Measurements from ENCODE around the gene SEC11A.
"Not testable (repeated sequence)": the region's sequence is repeated elsewhere in the genome, so short reads cannot be mapped to it uniquely, and the experiment has no call there.

The SEC11A gene

DNA sequence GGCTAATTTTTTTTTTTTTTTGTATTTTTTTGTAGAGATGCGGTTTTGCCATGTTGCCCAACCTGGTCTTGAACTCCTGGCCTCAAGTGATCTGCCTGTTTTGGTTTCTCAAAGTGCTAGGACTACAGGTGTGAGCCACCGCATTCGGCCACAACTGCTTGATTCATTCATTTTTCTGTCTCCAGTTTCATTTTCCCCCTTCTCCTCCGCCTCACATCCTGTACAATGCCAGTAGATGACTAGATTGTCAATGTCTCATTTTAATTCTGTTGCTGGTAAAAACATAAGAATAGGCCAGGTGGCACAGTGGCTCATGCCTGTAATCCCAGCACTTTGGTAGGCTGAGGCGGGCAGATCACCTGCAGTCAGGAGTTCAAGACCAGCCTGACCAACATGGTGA, 20.4 kb upstream of the SEC11A start:
- peak; percentile 97 for DNase-seq
- H3K27me3 ChIP-seq (replicated peaks; ENCODE audit: insufficient read depth, low read length): no peaks in the 10 kb centered on the region
- H2AFZ ChIP-seq (ENCODE audit: low read length): no peak overlapping the region
- no peaks in the 10 kb centered on the region for H3K79me2 ChIP-seq (ENCODE audit: low read length)
- no peaks in the 10 kb centered on the region for H3K36me3 ChIP-seq (replicated peaks; ENCODE audit: insufficient read depth, low read length)
- peak overlapping the region; percentile 65; the same call in 1 of the 2 replicates for H3K9ac ChIP-seq (ENCODE audit: low read length)
- no peak overlapping the region for H3K4me3 ChIP-seq (ENCODE audit: low read length)
- H3K9me2 ChIP-seq (replicated peaks; ENCODE audit: insufficient read depth, low read length): no peaks in the 10 kb centered on the region
- peaks cover 45% of the 10 kb centered on the region for H3F3A ChIP-seq (ENCODE audit: insufficient read depth, low read length)
- H4K20me1 ChIP-seq (ENCODE audit: insufficient read depth, low read length): no peaks in the 10 kb centered on the region
- TF ChIP-seq, protein P1, sequence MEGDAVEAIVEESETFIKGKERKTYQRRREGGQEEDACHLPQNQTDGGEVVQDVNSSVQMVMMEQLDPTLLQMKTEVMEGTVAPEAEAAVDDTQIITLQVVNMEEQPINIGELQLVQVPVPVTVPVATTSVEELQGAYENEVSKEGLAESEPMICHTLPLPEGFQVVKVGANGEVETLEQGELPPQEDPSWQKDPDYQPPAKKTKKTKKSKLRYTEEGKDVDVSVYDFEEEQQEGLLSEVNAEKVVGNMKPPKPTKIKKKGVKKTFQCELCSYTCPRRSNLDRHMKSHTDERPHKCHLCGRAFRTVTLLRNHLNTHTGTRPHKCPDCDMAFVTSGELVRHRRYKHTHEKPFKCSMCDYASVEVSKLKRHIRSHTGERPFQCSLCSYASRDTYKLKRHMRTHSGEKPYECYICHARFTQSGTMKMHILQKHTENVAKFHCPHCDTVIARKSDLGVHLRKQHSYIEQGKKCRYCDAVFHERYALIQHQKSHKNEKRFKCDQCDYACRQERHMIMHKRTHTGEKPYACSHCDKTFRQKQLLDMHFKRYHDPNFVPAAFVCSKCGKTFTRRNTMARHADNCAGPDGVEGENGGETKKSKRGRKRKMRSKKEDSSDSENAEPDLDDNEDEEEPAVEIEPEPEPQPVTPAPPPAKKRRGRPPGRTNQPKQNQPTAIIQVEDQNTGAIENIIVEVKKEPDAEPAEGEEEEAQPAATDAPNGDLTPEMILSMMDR (IDR thresholded peaks at IDR 0.05; ENCODE audit: low read length): no peak
- TF ChIP-seq EZH2phosphoT487 (IDR thresholded peaks at IDR 0.05; ENCODE audit: low read length) (no peak), EZH2 (optimal IDR thresholded peaks at IDR 0.05; ENCODE audit: low read depth, low read length) (no peak)
- no peak overlapping the region; the same call in 1 of the 2 replicates for H3K4me2 ChIP-seq (ENCODE audit: low read depth, low read length)
- H3K9me3 ChIP-seq (replicated peaks; ENCODE audit: insufficient read depth, low read length): no peaks in the 10 kb centered on the region
- H3K4me1 ChIP-seq (ENCODE audit: low read length): peaks cover 44% of the 10 kb centered on the region
- peak overlapping the region; percentile 94 for H3K27ac ChIP-seq (ENCODE audit: low read length)

DNA sequence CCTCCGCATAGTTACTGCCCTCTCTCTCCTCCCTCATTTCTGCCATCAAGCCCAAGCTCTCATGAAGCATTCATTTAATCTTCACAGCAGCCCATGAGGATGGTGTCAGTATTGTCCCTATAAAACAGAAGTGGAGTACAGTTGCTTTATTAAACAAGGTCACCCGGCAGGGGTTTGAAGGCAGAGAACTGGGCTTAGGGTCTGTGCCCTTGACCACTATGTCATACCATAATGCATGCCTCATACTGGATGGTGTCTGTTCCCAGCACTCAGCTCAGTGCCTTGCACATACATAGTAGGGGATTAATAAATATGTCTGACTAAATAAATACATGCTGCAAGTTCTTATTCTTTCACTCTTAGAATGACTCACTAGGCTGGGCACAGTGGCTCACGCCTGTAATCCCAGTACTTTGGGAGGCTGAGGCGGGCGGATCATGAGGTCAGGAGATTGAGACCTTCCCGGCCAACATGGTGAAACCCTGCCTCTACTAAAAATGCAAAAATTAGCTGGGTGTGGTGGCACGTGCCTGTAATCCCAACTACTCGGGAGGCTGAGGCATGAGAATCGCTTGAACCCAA, 19.6 kb upstream of the SEC11A start:
- Histone ChIP-seq H3K4me2 (ENCODE audit: low read depth, low read length) (peak overlapping the region; percentile 64), H3K4me1 (ENCODE audit: low read length) (peaks cover 36% of the 10 kb centered on the region), H3K9ac (ENCODE audit: low read length) (peak overlapping the region; percentile 65), H3F3A (ENCODE audit: insufficient read depth, low read length) (peaks cover 37% of the 10 kb centered on the region), H3K27ac (ENCODE audit: low read length) (peak overlapping the region; percentile 94), H3K4me3 (ENCODE audit: low read length) (peak overlapping the region; percentile 50), H2AFZ (ENCODE audit: low read length) (peak overlapping the region; percentile 53)
- H3K9me2 ChIP-seq (replicated peaks; ENCODE audit: insufficient read depth, low read length); H3K27me3 ChIP-seq (replicated peaks; ENCODE audit: insufficient read depth, low read length); H3K36me3 ChIP-seq (replicated peaks; ENCODE audit: insufficient read depth, low read length); H3K9me3 ChIP-seq (replicated peaks; ENCODE audit: insufficient read depth, low read length); DNase-seq; H4K20me1 ChIP-seq (ENCODE audit: insufficient read depth, low read length); H3K79me2 ChIP-seq (ENCODE audit: low read length): not testable (repeated sequence)

DNA sequence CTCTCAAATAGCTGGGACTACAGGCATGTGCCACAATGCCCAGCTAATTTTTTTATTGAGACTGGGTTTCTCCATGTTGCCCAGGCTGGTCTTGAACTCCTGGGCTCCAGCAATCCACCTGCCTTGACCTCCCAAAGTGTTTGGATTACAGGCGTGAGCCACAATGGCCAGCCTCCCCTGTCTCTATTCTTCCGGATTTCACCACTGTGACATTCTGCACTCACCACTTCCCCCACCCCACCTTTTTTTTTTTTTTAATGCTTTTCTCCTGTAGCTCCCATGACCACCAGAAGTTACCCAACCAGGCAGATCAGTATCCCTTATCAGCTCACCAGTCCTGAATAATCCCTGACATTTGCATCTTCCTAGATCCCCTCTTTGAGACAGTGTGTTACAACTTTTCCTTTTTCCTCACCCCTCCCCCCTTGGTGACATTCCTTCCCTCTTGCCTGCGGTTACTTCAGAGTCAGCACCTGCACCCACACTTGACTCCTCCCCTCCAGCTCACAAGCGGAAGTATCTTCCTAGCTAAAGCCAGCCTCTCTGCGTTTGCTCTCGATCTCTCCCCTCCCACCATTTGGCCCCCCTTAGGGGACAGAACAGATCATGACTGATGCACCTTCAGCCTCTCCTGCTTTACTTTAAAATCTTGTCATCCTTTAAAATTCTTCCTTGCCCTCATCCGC, 19.0 kb upstream of the SEC11A start:
- Histone ChIP-seq H3K4me2 (ENCODE audit: low read depth, low read length) (peak overlapping the region; percentile 64), H4K20me1 (ENCODE audit: insufficient read depth, low read length) (no peaks in the 10 kb centered on the region), H3K27me3 (replicated peaks; ENCODE audit: insufficient read depth, low read length) (no peaks in the 10 kb centered on the region), H3K36me3 (replicated peaks; ENCODE audit: insufficient read depth, low read length) (no peaks in the 10 kb centered on the region), H3K4me1 (ENCODE audit: low read length) (peaks cover 33% of the 10 kb centered on the region), H3F3A (ENCODE audit: insufficient read depth, low read length) (peaks cover 36% of the 10 kb centered on the region), H3K9me3 (replicated peaks; ENCODE audit: insufficient read depth, low read length) (no peaks in the 10 kb centered on the region), H3K4me3 (ENCODE audit: low read length) (peak overlapping the region; percentile 50), H3K79me2 (ENCODE audit: low read length) (no peaks in the 10 kb centered on the region), H3K27ac (ENCODE audit: low read length) (peak overlapping the region; percentile 94), H3K9ac (ENCODE audit: low read length) (peak overlapping the region; percentile 65), H2AFZ (ENCODE audit: low read length) (peak overlapping the region; percentile 53), H3K9me2 (replicated peaks; ENCODE audit: insufficient read depth, low read length) (no peaks in the 10 kb centered on the region)
- no peak for TF ChIP-seq EZH2 (optimal IDR thresholded peaks at IDR 0.05; ENCODE audit: low read depth, low read length)
- peak; percentile 94 for DNase-seq

DNA sequence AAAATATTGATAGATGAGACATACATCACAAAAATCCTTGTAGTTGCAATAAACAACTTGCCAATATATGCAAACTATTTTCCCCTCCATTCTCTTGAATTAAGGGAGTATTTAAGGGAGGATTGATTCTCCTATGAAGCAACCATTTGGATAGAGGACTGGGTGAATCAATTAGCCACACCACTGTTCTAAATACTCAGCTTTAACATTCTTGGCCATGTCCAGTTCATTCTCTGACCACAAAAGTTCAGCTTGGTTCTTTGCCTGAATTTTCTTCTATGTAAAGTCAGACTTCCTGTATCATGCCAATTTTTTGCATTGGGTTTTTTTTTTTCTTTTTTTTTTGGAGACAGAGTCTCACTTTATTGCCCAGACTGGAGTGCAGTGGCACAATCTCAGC, 15.8 kb upstream of the SEC11A start:
- Histone ChIP-seq H3K4me1 (ENCODE audit: low read length) (peaks cover 25% of the 10 kb centered on the region), H3K4me3 (ENCODE audit: low read length) (no peak overlapping the region), H3K4me2 (ENCODE audit: low read depth, low read length) (no peak overlapping the region), H2AFZ (ENCODE audit: low read length) (no peak overlapping the region), H3K27ac (ENCODE audit: low read length) (no peak overlapping the region), H3K9me3 (replicated peaks; ENCODE audit: insufficient read depth, low read length) (no peaks in the 10 kb centered on the region), H3K9ac (ENCODE audit: low read length) (no peak overlapping the region), H3K27me3 (replicated peaks; ENCODE audit: insufficient read depth, low read length) (no peaks in the 10 kb centered on the region), H3F3A (ENCODE audit: insufficient read depth, low read length) (peaks cover 29% of the 10 kb centered on the region), H4K20me1 (ENCODE audit: insufficient read depth, low read length) (no peaks in the 10 kb centered on the region), H3K79me2 (ENCODE audit: low read length) (no peaks in the 10 kb centered on the region), H3K36me3 (replicated peaks; ENCODE audit: insufficient read depth, low read length) (no peaks in the 10 kb centered on the region), H3K9me2 (replicated peaks; ENCODE audit: insufficient read depth, low read length) (no peaks in the 10 kb centered on the region)
- no peak for DNase-seq
- no peak for TF ChIP-seq EZH2phosphoT487 (IDR thresholded peaks at IDR 0.05; ENCODE audit: low read length)
- TF ChIP-seq EZH2 (optimal IDR thresholded peaks at IDR 0.05; ENCODE audit: low read depth, low read length): no peak
- TF ChIP-seq, protein P1 (IDR thresholded peaks at IDR 0.05; ENCODE audit: low read length): no peak

All from MM.1S (cell line).